HepG2 (cell line): Measurements from ENCODE around the gene GRB10. TPM values are rescaled to one million over a fixed set of nuclear protein-coding genes. Genes with fewer than 3 reads are reported as not detected.

ENCODE experiments used
- FLYWCH1 ChIP-seq: sonication (generic); formaldehyde crosslinking; IDR thresholded peaks from 2 replicates; pipeline ENCODE4 v1.8.1; 2023; ENCODE audit warnings: mild to moderate bottlenecking, missing genetic modification reagents
- FOSL1 ChIP-seq: sonication (generic); formaldehyde crosslinking; IDR thresholded peaks from 2 replicates; pipeline ENCODE4 v1.9.0; 2021; ENCODE audit warnings: missing genetic modification reagents, borderline replicate concordance
- HHEX ChIP-seq: IDR thresholded peaks from 2 replicates; pipeline ENCODE4 v1.6.1; 2016; ENCODE audit warnings: control low read depth
- HNRNPUL1 ChIP-seq: fragments of 200-400 bp; formaldehyde crosslinking; IDR thresholded peaks from 2 replicates; pipeline ENCODE4 v1.6.1; 2017; ENCODE audit warnings: low read depth, mild to moderate bottlenecking, low read length, moderate library complexity
- ISL2 ChIP-seq: sonication (generic); formaldehyde crosslinking; IDR thresholded peaks from 2 replicates; pipeline ENCODE4 v1.5.0; 2020; ENCODE audit warnings: missing genetic modification reagents
- MED13 ChIP-seq: sonication (generic); formaldehyde crosslinking; IDR thresholded peaks from 2 replicates; pipeline ENCODE4 v1.5.0; 2020; ENCODE audit warnings: missing genetic modification reagents
- MLLT10 ChIP-seq: sonication (generic); formaldehyde crosslinking; IDR thresholded peaks from 2 replicates; pipeline ENCODE4 v1.4.0; 2020; ENCODE audit warnings: missing genetic modification reagents
- NFE2L2 ChIP-seq: fragments of 150-350 bp; IDR thresholded peaks from 2 replicates; pipeline ENCODE4 v1.6.1; 2014; ENCODE audit warnings: low read length
- NFYB ChIP-seq: sonication (generic); formaldehyde crosslinking; IDR thresholded peaks from 2 replicates; pipeline ENCODE4 v1.4.0; 2020; ENCODE audit warnings: missing genetic modification reagents
- PAX8 ChIP-seq: sonication (generic); formaldehyde crosslinking; IDR thresholded peaks from 2 replicates; pipeline ENCODE4 v1.8.0; 2022; ENCODE audit warnings: mild to moderate bottlenecking, missing genetic modification reagents, borderline replicate concordance
- PCBP2 ChIP-seq: fragments of 200-400 bp; formaldehyde crosslinking; optimal IDR thresholded peaks from 2 replicates; pipeline ENCODE3; 2018; ENCODE audit warnings: low read length, low read depth; ENCODE audit not compliant: poor library complexity, severe bottlenecking
- RBM22 ChIP-seq: fragments of 200-400 bp; formaldehyde crosslinking; optimal IDR thresholded peaks from 2 replicates; pipeline ENCODE3; 2017; ENCODE audit warnings: mild to moderate bottlenecking, low read length, moderate library complexity
- SIX1 ChIP-seq: sonication (generic); formaldehyde crosslinking; IDR thresholded peaks from 2 replicates; pipeline ENCODE4 v1.4.0; 2020; ENCODE audit warnings: missing genetic modification reagents, borderline replicate concordance
- WIZ ChIP-seq: sonication (generic); formaldehyde crosslinking; IDR thresholded peaks from 2 replicates; pipeline ENCODE4 v1.5.1; 2020; ENCODE audit warnings: mild to moderate bottlenecking, missing genetic modification reagents
- ZFP1 ChIP-seq: IDR thresholded peaks from 2 replicates; pipeline ENCODE4 v1.6.1; 2016
- ZGPAT ChIP-seq: IDR thresholded peaks from 2 replicates; pipeline ENCODE4 v1.6.1; 2016; ENCODE audit warnings: mild to moderate bottlenecking
- ZNF337 ChIP-seq: sonication (generic); formaldehyde crosslinking; IDR thresholded peaks from 2 replicates; pipeline ENCODE4 v1.5.1; 2020; ENCODE audit warnings: missing genetic modification reagents, low read depth, mild to moderate bottlenecking, borderline replicate concordance
- ZNF34 ChIP-seq: sonication (generic); formaldehyde crosslinking; IDR thresholded peaks from 2 replicates; pipeline ENCODE4 v1.4.0; 2020; ENCODE audit warnings: mild to moderate bottlenecking, missing genetic modification reagents, borderline replicate concordance
- ZNF883 ChIP-seq: sonication (generic); formaldehyde crosslinking; IDR thresholded peaks from 2 replicates; pipeline ENCODE4 v1.5.1; 2020; ENCODE audit warnings: mild to moderate bottlenecking, missing genetic modification reagents; ENCODE audit errors: not compliant biosample characterization
- polyA plus RNA-seq, 8 experiments: library from polyadenylated mRNA; depleted of rRNA in 3 of 8; stranded (reverse) in 7 of 8; unstranded in 1 of 8; fragments of >200 nt; fragmentation: Illumina TruSeq in 4 of 8; extraction: Trizol in 4 of 8; gene quantifications; 2 replicates each; pipeline versions ENCODE4 v1.2.1 to v1.2.3, GENCODE V29; 2011 to 2016; ENCODE audit warnings: low read depth in 4 of 8, missing spikeins in 1 of 8, mixed read lengths in 1 of 8; ENCODE audit not compliant: insufficient read depth in 1 of 8
- total RNA-seq, 5 experiments: library from RNA; depleted of rRNA; stranded (reverse); fragments of >200 nt; fragmentation: Illumina TruSeq; extraction: Trizol; gene quantifications; 2 replicates each; pipeline ENCODE4 v1.2.3, GENCODE V29; 2016; ENCODE audit warnings: low read depth in 1 of 5
- TF ChIP-seq, protein P1 (sequence below), 2 experiments: sonication (generic) in 1 of 2; formaldehyde crosslinking in 1 of 2; IDR thresholded peaks; 2 replicates each; pipeline versions ENCODE4 v1.6.1 to v1.9.0; 2014 to 2022; ENCODE audit warnings: antibody characterized with exemption in 1 of 2, borderline replicate concordance in 1 of 2, inconsistent platforms in 1 of 2, low read depth in 1 of 2, missing genetic modification reagents in 1 of 2
- TF ChIP-seq, protein P2 (sequence below): sonication (generic); formaldehyde crosslinking; IDR thresholded peaks from 2 replicates; pipeline ENCODE4 v1.8.0; 2022; ENCODE audit warnings: missing genetic modification reagents, low read depth, mild to moderate bottlenecking, borderline replicate concordance

GRB10 gene
- total and polyA plus RNA-seq, 2 of the 13 experiments (the other 11 are each of a cell fraction or from before 2014, with no cell fraction given): 4.0 to 6.8 TPM

GRCh38 chr7:50595491-50596102 lies 187.1 kb downstream of the GRB10 start (continued):
- TF ChIP-seq, protein P1, sequence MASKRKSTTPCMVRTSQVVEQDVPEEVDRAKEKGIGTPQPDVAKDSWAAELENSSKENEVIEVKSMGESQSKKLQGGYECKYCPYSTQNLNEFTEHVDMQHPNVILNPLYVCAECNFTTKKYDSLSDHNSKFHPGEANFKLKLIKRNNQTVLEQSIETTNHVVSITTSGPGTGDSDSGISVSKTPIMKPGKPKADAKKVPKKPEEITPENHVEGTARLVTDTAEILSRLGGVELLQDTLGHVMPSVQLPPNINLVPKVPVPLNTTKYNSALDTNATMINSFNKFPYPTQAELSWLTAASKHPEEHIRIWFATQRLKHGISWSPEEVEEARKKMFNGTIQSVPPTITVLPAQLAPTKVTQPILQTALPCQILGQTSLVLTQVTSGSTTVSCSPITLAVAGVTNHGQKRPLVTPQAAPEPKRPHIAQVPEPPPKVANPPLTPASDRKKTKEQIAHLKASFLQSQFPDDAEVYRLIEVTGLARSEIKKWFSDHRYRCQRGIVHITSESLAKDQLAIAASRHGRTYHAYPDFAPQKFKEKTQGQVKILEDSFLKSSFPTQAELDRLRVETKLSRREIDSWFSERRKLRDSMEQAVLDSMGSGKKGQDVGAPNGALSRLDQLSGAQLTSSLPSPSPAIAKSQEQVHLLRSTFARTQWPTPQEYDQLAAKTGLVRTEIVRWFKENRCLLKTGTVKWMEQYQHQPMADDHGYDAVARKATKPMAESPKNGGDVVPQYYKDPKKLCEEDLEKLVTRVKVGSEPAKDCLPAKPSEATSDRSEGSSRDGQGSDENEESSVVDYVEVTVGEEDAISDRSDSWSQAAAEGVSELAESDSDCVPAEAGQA (IDR thresholded peaks at IDR 0.05; ENCODE audit: low read depth): no peak
- TF ChIP-seq, protein P1 (CRISPR knock-in tag; IDR thresholded peaks at IDR 0.05; ENCODE audit: borderline replicate concordance): no peak
- TF ChIP-seq FOSL1 (CRISPR knock-in tag) (no peak), PAX8 (no peak), ZGPAT (CRISPR knock-in tag) (no peak), ISL2 (no peak), ZFP1 (no peak), FLYWCH1 (CRISPR knock-in tag) (no peak), RBM22 (no peak), ZNF34 (CRISPR knock-in tag) (no peak), WIZ (CRISPR knock-in tag) (no peak), HNRNPUL1 (no peak), ZNF883 (no peak), NFE2L2 (no peak), HHEX (no peak), SIX1 (CRISPR knock-in tag) (no peak), MLLT10 (CRISPR knock-in tag) (no peak), ZNF337 (CRISPR knock-in tag) (no peak), NFYB (CRISPR knock-in tag) (no peak), PCBP2 (no peak), MED13 (no peak)
- TF ChIP-seq, protein P2, sequence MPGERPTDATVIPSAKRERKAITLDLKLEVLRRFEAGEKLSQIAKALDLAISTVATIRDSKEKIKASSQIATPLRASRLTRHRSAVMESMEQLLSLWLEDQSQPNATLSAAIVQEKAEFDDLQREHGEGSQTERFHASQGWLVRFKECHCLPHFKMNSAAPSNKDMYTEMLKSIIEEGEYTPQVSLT (CRISPR knock-in tag): no peak
